ENCODE results near the gene CAMSAP2. TPM values are rescaled to one million over a fixed set of nuclear protein-coding genes. Genes with fewer than 3 reads are reported as not detected.

CAMSAP2 gene
- total RNA-seq, 4 donors from 2014 or later: 9.2 to 27.5 (median 19.7) TPM

DNA sequence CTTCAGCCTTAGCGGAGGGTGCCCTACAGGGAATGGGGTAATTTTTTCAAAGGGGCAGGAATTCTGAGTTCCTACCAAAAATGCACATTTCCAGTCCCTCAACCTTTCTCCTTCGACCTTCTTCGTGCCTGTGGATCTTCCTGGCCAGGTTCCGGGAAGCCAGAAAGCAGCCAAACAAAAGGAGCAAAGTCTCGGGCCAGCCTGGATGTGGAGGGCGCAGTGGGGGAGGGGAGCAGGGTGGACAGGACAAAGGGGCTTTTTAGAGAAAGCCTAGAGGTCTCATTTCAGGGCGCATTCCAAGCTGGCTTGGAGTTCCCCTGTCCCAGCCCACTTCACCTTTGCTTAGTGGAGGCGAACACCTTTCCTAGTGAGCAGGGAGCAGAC lies 153.1 kb downstream of the CAMSAP2 start:
- peak overlapping the region; percentile 39 to 78 (median 54) for H3K4me3 ChIP-seq

DNA sequence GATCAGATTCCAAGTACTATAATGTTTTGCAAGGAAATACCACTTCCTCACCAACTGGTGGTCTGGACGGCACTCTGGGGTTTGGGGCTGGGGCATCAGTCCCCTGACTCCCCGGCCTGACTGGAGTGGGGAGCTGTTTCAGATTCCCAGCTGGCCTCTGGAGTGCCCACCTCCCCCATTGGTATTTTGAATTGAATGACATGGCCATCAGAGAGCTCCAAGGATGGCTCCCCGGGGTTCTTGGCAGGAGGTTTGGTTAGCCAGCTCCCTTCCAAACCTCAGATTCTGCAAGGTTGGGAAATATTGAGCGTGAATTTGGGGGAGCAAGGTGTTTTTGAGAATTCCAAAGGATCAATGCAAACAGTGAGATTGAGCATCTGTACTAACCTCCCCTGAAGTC lies 153.9 kb downstream of the CAMSAP2 start:
- Histone ChIP-seq H3K4me1 (peaks cover 12 to 67% (median 31%) of the 10 kb centered on the region in 3 donors), H3K27ac (no peak overlapping the region), H3K4me3 (no peak overlapping the region), H3K27me3 (peaks cover 0 to 54% (median 0%) of the 10 kb centered on the region in 4 donors), H3K36me3 (no peaks in the 10 kb centered on the region), H3K9me3 (no peaks in the 10 kb centered on the region)
- intact Hi-C loops (cut with DNase I): no loop called here
- TF ChIP-seq POLR2A (IDR thresholded peaks at IDR 0.05): no peak
- TF ChIP-seq, protein P1, sequence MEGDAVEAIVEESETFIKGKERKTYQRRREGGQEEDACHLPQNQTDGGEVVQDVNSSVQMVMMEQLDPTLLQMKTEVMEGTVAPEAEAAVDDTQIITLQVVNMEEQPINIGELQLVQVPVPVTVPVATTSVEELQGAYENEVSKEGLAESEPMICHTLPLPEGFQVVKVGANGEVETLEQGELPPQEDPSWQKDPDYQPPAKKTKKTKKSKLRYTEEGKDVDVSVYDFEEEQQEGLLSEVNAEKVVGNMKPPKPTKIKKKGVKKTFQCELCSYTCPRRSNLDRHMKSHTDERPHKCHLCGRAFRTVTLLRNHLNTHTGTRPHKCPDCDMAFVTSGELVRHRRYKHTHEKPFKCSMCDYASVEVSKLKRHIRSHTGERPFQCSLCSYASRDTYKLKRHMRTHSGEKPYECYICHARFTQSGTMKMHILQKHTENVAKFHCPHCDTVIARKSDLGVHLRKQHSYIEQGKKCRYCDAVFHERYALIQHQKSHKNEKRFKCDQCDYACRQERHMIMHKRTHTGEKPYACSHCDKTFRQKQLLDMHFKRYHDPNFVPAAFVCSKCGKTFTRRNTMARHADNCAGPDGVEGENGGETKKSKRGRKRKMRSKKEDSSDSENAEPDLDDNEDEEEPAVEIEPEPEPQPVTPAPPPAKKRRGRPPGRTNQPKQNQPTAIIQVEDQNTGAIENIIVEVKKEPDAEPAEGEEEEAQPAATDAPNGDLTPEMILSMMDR (IDR thresholded peaks at IDR 0.05): no peak
- DNase-seq: no peak
- WGBS, 2 donors: 54 to 60% methylated on average over 3 to 4 of the region's 4 CpGs

More for the DNA sequence above, 153.1 kb downstream of the CAMSAP2 start:
- Histone ChIP-seq H3K27me3 (peaks cover 0 to 55% (median 0%) of the 10 kb centered on the region in 4 donors), H3K36me3 (no peaks in the 10 kb centered on the region), H3K27ac (peak overlapping the region in 1 of 4 donors; percentile 78), H3K9me3 (no peaks in the 10 kb centered on the region), H3K4me1 (peaks cover 12 to 59% (median 26%) of the 10 kb centered on the region in 3 donors)
- 27 to 38% methylated on average over 5 to 7 of the region's 8 CpGs for WGBS, 2 donors
- intact Hi-C loops (cut with DNase I): no loop called here
- DNase-seq: no peak
- TF ChIP-seq POLR2A (IDR thresholded peaks at IDR 0.05): no peak
- TF ChIP-seq, protein P1 (IDR thresholded peaks at IDR 0.05): no peak

DNA sequence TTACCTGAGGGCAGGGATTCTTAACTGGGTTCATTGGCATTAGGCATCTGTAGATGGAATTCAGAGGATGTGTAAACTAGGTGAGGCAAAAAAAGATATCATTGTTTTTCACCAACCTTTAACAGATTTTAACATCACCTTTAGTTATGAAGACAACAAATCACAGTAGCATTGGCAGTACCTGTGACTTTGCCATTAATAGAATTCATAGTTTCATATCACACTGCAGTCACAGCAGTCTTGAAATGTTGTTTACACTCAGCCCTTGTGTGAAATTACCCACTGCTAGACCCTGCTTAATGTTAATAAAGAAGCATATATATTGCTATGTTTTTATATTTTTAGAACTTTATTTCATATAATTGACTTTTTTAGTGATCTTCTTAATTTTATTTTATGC lies 154.3 kb downstream of the CAMSAP2 start:
- Histone ChIP-seq H3K4me1 (peaks cover 14 to 71% (median 35%) of the 10 kb centered on the region in 3 donors), H3K27me3 (peaks cover 0 to 50% (median 0%) of the 10 kb centered on the region in 4 donors), H3K27ac (peak overlapping the region in 2 of 4 donors; percentile 94 to 96), H3K4me3 (no peak overlapping the region), H3K36me3 (peaks cover 0 to 3% (median 0%) of the 10 kb centered on the region in 3 donors), H3K9me3 (no peaks in the 10 kb centered on the region)
- no peak for TF ChIP-seq POLR2A (IDR thresholded peaks at IDR 0.05)
- TF ChIP-seq, protein P1 (IDR thresholded peaks at IDR 0.05): no peak
- DNase-seq: no peak
- intact Hi-C loops (cut with DNase I): no loop called here

DNA sequence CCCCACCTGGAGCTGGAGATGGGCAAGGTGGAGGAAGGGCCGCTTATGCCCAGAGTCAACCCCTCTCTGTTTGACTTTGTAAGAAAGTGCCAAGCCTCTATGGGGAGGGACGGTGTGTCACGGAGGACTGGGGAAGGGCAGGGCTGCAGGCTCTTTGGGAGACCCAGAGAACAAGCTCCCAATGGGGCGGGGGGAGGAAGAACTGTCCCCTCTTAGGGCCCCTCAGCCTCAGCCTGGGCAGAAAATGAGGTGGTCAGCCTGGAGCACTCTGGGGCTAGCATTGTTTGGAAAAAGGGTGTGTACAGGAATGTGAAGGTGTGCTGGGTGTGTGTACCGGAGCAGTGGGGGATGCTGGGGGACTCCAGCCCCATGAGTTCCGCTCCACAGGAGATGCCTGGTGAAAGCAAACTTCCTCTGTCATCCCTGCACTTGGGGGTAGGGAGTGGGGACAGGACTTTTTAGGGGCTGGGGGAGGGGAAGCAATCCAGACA lies 154.8 kb downstream of the CAMSAP2 start:
- intact Hi-C loops (cut with DNase I): no loop called here
- peaks cover 0 to 8% (median 0%) of the 10 kb centered on the region in 3 donors for H3K36me3 ChIP-seq
- H3K9me3 ChIP-seq: no peaks in the 10 kb centered on the region
- H3K4me3 ChIP-seq: no peak overlapping the region
- H3K27me3 ChIP-seq: peaks cover 0 to 46% (median 0%) of the 10 kb centered on the region in 4 donors
- no peak for DNase-seq
- H3K27ac ChIP-seq: peak overlapping the region in 3 of 4 donors; percentile 94 to 96 (median 95)
- 31 to 48% methylated on average over 4 to 6 of the region's 6 CpGs for WGBS, 2 donors
- TF ChIP-seq, protein P1 (IDR thresholded peaks at IDR 0.05): no peak
- no peak for TF ChIP-seq POLR2A (IDR thresholded peaks at IDR 0.05)
- peaks cover 19 to 76% (median 40%) of the 10 kb centered on the region in 3 donors for H3K4me1 ChIP-seq

DNA sequence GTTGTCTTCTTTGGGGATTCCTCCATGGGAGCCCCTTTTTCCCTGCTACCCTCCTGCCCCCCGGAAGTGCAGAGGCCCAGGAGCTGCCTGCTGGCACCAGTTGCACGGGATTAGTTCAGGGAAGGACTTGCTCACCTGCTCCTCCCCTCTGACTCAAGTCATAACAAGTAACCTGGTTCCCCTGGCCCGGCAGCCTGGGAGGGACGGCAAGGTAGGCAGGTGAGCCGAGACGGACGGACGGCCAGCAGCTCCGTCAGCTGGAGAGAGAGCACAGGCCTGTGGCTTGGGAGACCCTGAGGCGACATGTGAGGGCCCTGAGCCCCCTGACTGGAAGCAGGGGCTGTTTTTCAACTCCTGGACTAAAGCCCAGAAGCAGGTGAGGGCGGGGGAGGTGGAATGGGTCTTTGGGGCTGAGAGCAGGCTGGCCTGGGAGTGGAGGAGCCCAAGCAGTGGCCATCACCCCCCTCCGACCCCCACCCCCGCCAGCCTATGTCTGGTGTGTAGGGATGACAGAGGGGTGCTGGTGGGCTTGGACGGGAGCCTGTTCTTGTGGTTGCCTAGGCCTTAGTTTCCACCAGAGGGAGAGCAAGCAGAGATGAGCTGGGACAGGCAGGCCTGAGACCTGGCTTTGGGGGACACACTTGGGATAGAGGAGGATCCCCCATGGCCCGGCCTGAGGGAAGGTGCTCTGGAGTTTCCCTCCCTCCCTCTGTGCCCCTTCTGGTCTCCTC lies 156.2 kb downstream of the CAMSAP2 start, which contains the start of gene INAVA:
TSS of gene INAVA (plus strand) at position 189 of the 731 bp plus-strand sequence. CDS start 3,501 bp downstream, outside the sequence.
- Histone ChIP-seq H3K27me3 (peaks cover 0 to 37% (median 0%) of the 10 kb centered on the region in 4 donors), H3K27ac (peak within 1 kb of the TSS; percentile 84 to 96 (median 94)), H3K4me1 (peaks cover 21 to 80% (median 40%) of the 10 kb centered on the region in 3 donors), H3K36me3 (peaks cover 0 to 22% (median 7%) of the 10 kb centered on the region in 3 donors), H3K4me3 (peak within 1 kb of the TSS; percentile 61 to 71 (median 62)), H3K9me3 (no peaks in the 10 kb centered on the region)
- no peak for DNase-seq
- TF ChIP-seq POLR2A (IDR thresholded peaks at IDR 0.05): peak in 3 of 4 donors; percentile 46 to 88 (median 79)
- TF ChIP-seq, protein P1 (IDR thresholded peaks at IDR 0.05): peak in 3 of 6 experiments; percentile 11 to 46 (median 15)
- intact Hi-C loops (cut with DNase I): no loop called here
- WGBS, 2 donors: 43% methylated on average over 4 of the region's 15 CpGs; no CpG with 5 or more reads in 1 of the 2 donors

Data from esophagus squamous epithelium (tissue), 5 donors.